Hepatocyte (in vitro differentiated cells): ENCODE data around the gene ERC2. TPM values are rescaled to one million over a fixed set of nuclear protein-coding genes. Genes with fewer than 3 reads are reported as not detected.

Experiments used
- DNase-seq: peaks from one replicate; pipeline ENCODE4 v3.0.0-alpha.2; 2016; ENCODE audit warnings: low spot score
- H2AFZ ChIP-seq: fragments of 200-600 bp; sonication (generic); 2 replicates; pipeline ENCODE4 v1.6.0; 2016; ENCODE audit warnings: antibody characterized with exemption, mild to moderate bottlenecking
- H3K27ac ChIP-seq: fragments of 200-600 bp; sonication (generic); 2 replicates; pipeline ENCODE4 v1.5.1; 2016; ENCODE audit warnings: mild to moderate bottlenecking
- H3K27me3 ChIP-seq: fragments of 200-600 bp; sonication (generic); 2 replicates; pipeline ENCODE4 v1.6.1; 2016
- H3K36me3 ChIP-seq: fragments of 200-600 bp; sonication (generic); replicated peaks from 2 replicates; pipeline ENCODE4 v1.5.1; 2016; ENCODE audit warnings: low read depth; ENCODE audit not compliant: insufficient read depth
- H3K4me1 ChIP-seq: fragments of 200-600 bp; sonication (generic); 2 replicates; pipeline ENCODE4 v1.5.1; 2016; ENCODE audit warnings: mild to moderate bottlenecking, moderate library complexity; ENCODE audit not compliant: insufficient read depth
- H3K4me2 ChIP-seq: fragments of 200-600 bp; sonication (generic); 2 replicates; pipeline ENCODE4 v1.6.0; 2016
- H3K4me3 ChIP-seq: fragments of 200-600 bp; sonication (generic); 2 replicates; pipeline ENCODE4 v1.5.1; 2016; ENCODE audit warnings: mild to moderate bottlenecking
- H3K79me2 ChIP-seq: fragments of 200-600 bp; sonication (generic); 2 replicates; pipeline ENCODE4 v1.6.0; 2017; ENCODE audit warnings: mild to moderate bottlenecking
- H3K9me2 ChIP-seq: fragments of 200-600 bp; sonication (generic); replicated peaks from 2 replicates; pipeline ENCODE4 v1.6.0; 2017; ENCODE audit warnings: mild to moderate bottlenecking; ENCODE audit not compliant: insufficient read depth
- H3K9me3 ChIP-seq: fragments of 200-600 bp; sonication (generic); 2 replicates; pipeline ENCODE4 v1.5.1; 2016; ENCODE audit warnings: low read depth, mild to moderate bottlenecking
- H4K20me1 ChIP-seq: fragments of 200-600 bp; sonication (generic); 2 replicates; pipeline ENCODE4 v1.6.0; 2016; ENCODE audit warnings: mild to moderate bottlenecking; ENCODE audit not compliant: insufficient read depth, poor library complexity, severe bottlenecking
- EZH2 ChIP-seq: fragments of 200-600 bp; sonication (generic); IDR thresholded peaks from 2 replicates; pipeline ENCODE4 v1.6.1; 2016; ENCODE audit warnings: antibody characterized with exemption, mild to moderate bottlenecking, borderline replicate concordance
- EZH2phosphoT487 ChIP-seq: fragments of 200-600 bp; sonication (generic); IDR thresholded peaks from one replicate; pipeline ENCODE4 v1.6.1; 2018; ENCODE audit warnings: antibody characterized with exemption, mild to moderate bottlenecking, low read depth, moderate library complexity; ENCODE audit not compliant: unreplicated experiment, severe bottlenecking
- WGBS: methylation state at CpG from one replicate; pipeline ENCODE4 v1.1.6; 2016; ENCODE audit warnings: low lambda C conversion rate; ENCODE audit errors: missing lambda C conversion rate; 5-methylcytosine and 5-hydroxymethylcytosine counted together
- polyA plus RNA-seq: library from polyadenylated mRNA; unstranded; fragments of >200 nt; fragmentation: Nextera tagmentation; extraction: Ambion mirVana; gene quantifications from 2 replicates; pipeline ENCODE4 v1.2.1, GENCODE V29; 2016
- total RNA-seq: library from RNA; depleted of rRNA; stranded (reverse); fragments of >200 nt; gene quantifications from 2 replicates; pipeline ENCODE4 v1.2.3, GENCODE V29; 2014
- TF ChIP-seq, protein P1 (sequence below): fragments of 200-600 bp; sonication (generic); IDR thresholded peaks from 2 replicates; pipeline ENCODE4 v1.5.1; 2016; ENCODE audit warnings: antibody characterized with exemption, mild to moderate bottlenecking; ENCODE audit not compliant: poor library complexity

The ERC2 gene
- total and polyA plus RNA-seq, 2 experiments from 2014 or later = 1.2 to 5.3 TPM

DNA sequence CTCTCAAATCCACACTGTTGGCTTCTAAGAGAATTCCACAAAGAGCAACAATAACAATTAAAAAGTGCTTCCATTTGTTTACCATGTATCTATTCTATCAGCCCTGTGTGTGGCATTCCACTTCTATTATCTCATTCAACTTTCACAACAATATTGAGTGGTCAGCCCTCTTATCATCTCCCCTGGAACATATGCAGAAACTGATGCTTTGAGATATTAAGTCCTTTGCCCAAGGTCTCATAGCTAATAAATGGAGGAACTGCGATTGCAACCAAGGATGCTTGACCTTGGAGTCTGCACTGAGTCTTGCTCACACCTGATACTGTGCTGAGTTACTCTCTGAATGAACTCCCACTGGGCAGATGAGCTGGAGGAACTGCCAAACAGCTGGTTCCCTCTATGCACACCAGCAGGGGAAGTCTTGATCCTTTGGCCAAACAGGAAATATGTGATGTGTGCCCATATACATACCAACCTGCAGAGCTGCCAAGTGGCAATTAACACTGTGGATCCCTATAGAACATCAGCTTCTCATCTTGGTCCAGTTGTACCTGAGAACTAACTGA, 836.4 kb downstream of the ERC2 start:
- H3K4me1 ChIP-seq = peaks cover 11% of the 10 kb centered on the region
- DNase-seq = no peak
- no peak overlapping the region for H3K4me2 ChIP-seq
- no peaks in the 10 kb centered on the region for H3K36me3 ChIP-seq
- H3K4me3 ChIP-seq = no peak overlapping the region
- H3K27me3 ChIP-seq = no peaks in the 10 kb centered on the region
- no peaks in the 10 kb centered on the region for H3K9me3 ChIP-seq
- H3K9me2 ChIP-seq = no peaks in the 10 kb centered on the region
- H3K79me2 ChIP-seq = no peaks in the 10 kb centered on the region
- WGBS = 79% methylated on average over 1 of the region's 1 CpG
- no peak overlapping the region for H2AFZ ChIP-seq
- TF ChIP-seq, protein P1, sequence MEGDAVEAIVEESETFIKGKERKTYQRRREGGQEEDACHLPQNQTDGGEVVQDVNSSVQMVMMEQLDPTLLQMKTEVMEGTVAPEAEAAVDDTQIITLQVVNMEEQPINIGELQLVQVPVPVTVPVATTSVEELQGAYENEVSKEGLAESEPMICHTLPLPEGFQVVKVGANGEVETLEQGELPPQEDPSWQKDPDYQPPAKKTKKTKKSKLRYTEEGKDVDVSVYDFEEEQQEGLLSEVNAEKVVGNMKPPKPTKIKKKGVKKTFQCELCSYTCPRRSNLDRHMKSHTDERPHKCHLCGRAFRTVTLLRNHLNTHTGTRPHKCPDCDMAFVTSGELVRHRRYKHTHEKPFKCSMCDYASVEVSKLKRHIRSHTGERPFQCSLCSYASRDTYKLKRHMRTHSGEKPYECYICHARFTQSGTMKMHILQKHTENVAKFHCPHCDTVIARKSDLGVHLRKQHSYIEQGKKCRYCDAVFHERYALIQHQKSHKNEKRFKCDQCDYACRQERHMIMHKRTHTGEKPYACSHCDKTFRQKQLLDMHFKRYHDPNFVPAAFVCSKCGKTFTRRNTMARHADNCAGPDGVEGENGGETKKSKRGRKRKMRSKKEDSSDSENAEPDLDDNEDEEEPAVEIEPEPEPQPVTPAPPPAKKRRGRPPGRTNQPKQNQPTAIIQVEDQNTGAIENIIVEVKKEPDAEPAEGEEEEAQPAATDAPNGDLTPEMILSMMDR = no peak
- TF ChIP-seq EZH2 = no peak
- no peak for TF ChIP-seq EZH2phosphoT487
- H3K27ac ChIP-seq = no peak overlapping the region
- no peaks in the 10 kb centered on the region for H4K20me1 ChIP-seq

DNA sequence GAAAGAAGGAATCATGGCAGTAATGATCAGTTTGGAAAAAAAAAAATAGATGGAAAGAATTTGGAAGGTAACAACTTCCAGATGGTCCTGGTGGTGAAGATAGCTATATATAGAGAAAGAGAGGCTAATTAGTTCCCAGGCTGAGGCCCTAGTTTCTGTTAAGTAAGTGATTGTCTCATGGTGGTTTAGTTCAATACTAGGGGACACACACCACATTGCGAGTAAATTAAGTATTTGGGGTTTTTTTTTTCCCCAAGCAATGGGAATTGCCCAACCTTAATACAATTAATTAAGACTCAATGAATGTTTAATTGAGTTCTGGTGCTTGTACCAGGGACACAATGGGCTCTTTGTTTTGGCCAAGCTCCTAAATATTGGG, 837.4 kb downstream of the ERC2 start:
- peaks cover 18% of the 10 kb centered on the region for H3K4me1 ChIP-seq
- no peaks in the 10 kb centered on the region for H3K36me3 ChIP-seq
- no peaks in the 10 kb centered on the region for H3K9me3 ChIP-seq
- no peaks in the 10 kb centered on the region for H3K27me3 ChIP-seq
- no peak for DNase-seq
- 83% methylated on average over 1 of the region's 1 CpG for WGBS
- no peaks in the 10 kb centered on the region for H4K20me1 ChIP-seq
- H3K27ac ChIP-seq = peak overlapping the region; percentile 56
- no peak overlapping the region for H2AFZ ChIP-seq
- no peaks in the 10 kb centered on the region for H3K9me2 ChIP-seq
- no peak overlapping the region for H3K4me3 ChIP-seq
- H3K4me2 ChIP-seq = no peak overlapping the region
- TF ChIP-seq EZH2phosphoT487 (no peak), EZH2 (no peak)
- TF ChIP-seq, protein P1 = no peak
- H3K79me2 ChIP-seq = no peaks in the 10 kb centered on the region

DNA sequence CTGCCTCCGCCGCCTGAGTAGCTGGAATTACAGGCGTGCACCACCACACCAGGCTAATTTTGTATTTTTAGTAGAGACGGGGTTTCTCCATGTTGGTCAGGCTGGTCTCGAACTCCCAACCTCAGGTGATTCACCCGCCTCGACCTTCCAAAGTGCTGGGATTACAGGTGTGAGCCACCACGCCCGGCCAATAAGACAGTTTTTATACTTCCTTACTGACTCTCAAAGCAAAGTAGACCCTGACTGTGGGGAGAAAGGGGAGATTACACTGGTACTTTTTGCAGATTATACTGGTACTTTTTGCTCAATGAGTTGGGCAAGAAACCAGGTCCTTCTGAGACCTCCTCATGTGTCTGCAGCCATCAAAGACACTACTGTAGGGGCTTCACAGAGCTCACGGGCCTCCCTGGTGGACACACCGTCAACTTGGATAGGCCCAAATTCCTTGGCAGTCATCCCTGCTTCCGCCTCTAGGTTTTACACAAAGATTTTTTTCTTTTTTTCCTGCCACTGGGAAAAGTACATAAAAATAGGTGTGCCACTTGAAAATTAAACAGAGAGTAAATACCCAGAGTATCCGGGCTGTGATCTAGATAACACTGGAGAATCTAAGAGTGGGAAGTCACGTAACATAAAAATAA, 837.9 kb downstream of the ERC2 start:
- Histone ChIP-seq H3K9me2 (no peaks in the 10 kb centered on the region), H3K36me3 (no peaks in the 10 kb centered on the region), H3K27ac (peak overlapping the region; percentile 56), H3K4me2 (no peak overlapping the region), H3K9me3 (no peaks in the 10 kb centered on the region), H3K4me1 (peaks cover 21% of the 10 kb centered on the region), H4K20me1 (no peaks in the 10 kb centered on the region), H3K4me3 (no peak overlapping the region), H2AFZ (no peak overlapping the region), H3K79me2 (no peaks in the 10 kb centered on the region), H3K27me3 (no peaks in the 10 kb centered on the region)
- TF ChIP-seq, protein P1 = peak; percentile 3
- no peak for TF ChIP-seq EZH2phosphoT487
- no peak for TF ChIP-seq EZH2
- DNase-seq = no peak
- WGBS = 84% methylated on average over 14 of the region's 14 CpGs
